ENCODE results near the gene BMP8A. TPM values are rescaled to one million over a fixed set of nuclear protein-coding genes. Genes with fewer than 3 reads are reported as not detected.

Gene BMP8A
- polyA plus RNA-seq, 3 donors from 2014 or later, result not detected

DNA sequence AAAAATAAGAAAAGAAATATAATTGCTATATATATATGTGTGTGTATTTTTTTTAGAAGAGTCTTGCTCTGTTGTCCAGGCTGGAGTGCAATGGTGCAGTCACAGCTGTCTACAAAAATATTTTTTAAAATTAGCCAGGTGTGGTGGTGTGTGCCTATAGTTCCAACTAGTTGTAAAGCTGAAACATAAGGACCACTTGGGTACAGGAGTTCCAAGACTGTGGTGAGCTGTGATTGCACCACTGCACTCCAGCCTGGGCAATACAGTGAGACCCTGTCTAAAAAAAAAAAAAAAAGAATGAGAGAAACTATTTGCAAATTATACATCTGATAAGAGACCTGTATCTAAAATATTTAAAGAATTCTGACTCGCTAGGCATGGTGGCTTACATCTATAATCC, 42.0 kb downstream of the BMP8A start:
- no peak for DNase-seq
- peaks cover 12 to 29% (median 28%) of the 10 kb centered on the region in 3 donors for H3K36me3 Mint-ChIP-seq
- H3K27me3 Mint-ChIP-seq (ENCODE audit: low read depth in 3 of 3), result no peaks in the 10 kb centered on the region
- no peak overlapping the region for H3K27ac Mint-ChIP-seq
- H3K4me1 Mint-ChIP-seq, result no peaks in the 10 kb centered on the region
- no peaks in the 10 kb centered on the region for H3K9me3 Mint-ChIP-seq
- H3K4me3 Mint-ChIP-seq, result no peak overlapping the region

DNA sequence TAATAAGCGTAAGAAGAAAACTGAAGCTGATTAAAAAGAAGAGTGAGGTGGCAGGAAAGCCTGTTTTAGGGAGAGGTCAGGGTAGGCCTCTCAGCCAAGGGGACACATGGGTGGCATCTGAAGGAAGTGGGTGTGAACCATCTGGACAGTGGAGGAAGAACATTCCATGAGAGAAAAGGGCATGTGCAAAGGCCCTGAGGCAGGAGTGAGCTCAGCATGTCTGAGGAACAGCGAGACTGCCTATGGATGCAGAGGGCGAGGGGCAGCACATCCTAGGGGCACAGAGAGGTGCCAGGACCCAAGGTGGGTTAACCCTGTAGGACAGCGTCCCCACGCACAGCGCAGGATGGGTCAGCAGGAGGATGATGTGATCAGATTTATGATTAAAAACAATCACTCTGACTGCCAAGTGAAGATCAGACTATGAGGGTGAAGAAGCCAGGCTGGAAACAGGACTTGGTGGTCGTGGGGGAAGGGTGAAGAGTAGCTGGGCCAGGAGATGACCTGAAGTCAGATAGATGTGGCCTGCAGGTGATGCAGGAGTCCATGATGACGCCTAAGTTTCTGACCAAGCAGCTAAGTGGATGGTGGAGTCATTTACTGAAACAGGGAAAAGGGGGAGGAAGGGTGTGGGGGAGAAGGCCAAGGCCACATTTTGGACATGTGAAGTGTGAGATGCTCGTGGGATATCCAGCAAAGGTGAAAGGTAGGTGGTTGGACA, 47.3 kb downstream of the BMP8A start:
- Mint-ChIP-seq H3K27me3 (ENCODE audit: low read depth in 3 of 3) (no peaks in the 10 kb centered on the region), H3K4me1 (peaks cover 0 to 2% of the 10 kb centered on the region in 2 donors), H3K36me3 (peaks cover 0 to 21% (median 11%) of the 10 kb centered on the region in 3 donors), H3K27ac (peak overlapping the region in 2 of 6 donors; percentile 15 to 24), H3K9me3 (no peaks in the 10 kb centered on the region), H3K4me3 (no peak overlapping the region)
- no peak for DNase-seq

DNA sequence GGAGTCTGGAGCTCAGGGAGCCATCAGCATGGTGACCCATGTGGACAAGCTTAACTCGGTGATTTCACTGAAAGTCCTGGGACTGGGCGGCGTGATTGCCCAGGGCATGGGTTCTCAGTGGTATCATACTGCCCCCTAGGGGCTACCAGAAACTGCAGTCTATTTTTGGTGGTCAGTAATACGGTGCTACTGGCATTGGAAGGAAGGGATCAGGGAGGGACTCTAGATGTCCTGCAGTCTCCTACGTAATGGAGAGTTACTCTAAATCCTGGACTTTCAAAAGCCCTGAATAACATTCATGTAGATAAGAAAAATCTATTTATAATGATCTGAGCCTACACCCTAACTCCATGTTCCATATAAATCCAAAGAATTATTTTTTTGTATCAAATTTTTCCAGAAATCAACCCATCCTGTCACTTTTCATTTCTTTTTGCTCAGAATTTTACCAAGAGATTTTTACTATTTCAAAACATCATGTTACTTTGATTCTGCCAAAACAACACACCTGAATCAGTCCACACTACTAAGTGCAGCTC, 47.9 kb downstream of the BMP8A start:
- Mint-ChIP-seq H3K27ac (peak overlapping the region in 1 of 6 donors; percentile 24), H3K27me3 (ENCODE audit: low read depth in 3 of 3) (no peaks in the 10 kb centered on the region), H3K4me3 (no peak overlapping the region), H3K4me1 (peaks cover 0 to 2% of the 10 kb centered on the region in 2 donors), H3K36me3 (peaks cover under 1 to 17% (median 5%) of the 10 kb centered on the region in 3 donors), H3K9me3 (no peaks in the 10 kb centered on the region)
- DNase-seq, result peak; percentile 57 to 65 (median 62)

DNA sequence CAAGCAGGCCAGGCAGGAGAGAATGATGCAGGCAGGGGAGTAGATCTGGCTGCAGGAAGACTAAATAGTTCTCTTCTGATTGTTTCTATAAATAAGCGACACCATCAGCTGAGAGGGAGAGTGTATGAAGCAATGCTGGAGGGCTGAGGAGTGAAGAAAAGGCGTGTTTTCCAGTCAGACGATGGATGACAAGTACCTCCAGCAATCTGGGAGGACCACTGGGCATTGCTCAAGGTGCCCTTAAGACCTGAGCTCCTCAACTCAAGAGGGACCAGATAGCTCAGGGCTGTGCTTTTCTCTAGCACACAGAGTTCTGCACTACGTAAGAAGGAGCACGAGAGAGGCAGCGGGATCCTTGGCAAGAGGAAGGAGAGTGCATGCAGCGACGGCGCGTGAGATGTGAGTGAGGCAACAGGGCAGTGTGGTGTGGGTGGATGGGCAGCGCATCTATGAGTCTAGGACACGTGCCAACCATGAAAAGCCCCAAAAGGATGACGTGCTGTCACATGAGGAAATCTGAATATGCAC, 49.1 kb downstream of the BMP8A start:
- peak overlapping the region in 1 of 6 donors; percentile 48 for H3K27ac Mint-ChIP-seq
- no peak overlapping the region for H3K4me3 Mint-ChIP-seq
- H3K4me1 Mint-ChIP-seq, result peaks cover 0 to 2% of the 10 kb centered on the region in 2 donors
- no peaks in the 10 kb centered on the region for H3K27me3 Mint-ChIP-seq (ENCODE audit: low read depth in 3 of 3)
- peaks cover 6 to 26% (median 7%) of the 10 kb centered on the region in 3 donors for H3K36me3 Mint-ChIP-seq
- no peak for DNase-seq
- no peaks in the 10 kb centered on the region for H3K9me3 Mint-ChIP-seq

- H3K4me1 Mint-ChIP-seq, result peaks cover 0 to 2% of the 10 kb centered on the region in 2 donors
- H3K27me3 Mint-ChIP-seq (ENCODE audit: low read depth in 3 of 3), result peaks cover 0 to 2% (median 0%) of the 10 kb centered on the region in 3 donors
- DNase-seq, result no peak
- H3K9me3 Mint-ChIP-seq, result no peaks in the 10 kb centered on the region
- H3K36me3 Mint-ChIP-seq, result peaks cover 13 to 39% (median 16%) of the 10 kb centered on the region in 3 donors
- H3K4me3 Mint-ChIP-seq, result no peak overlapping the region
- no peak overlapping the region for H3K27ac Mint-ChIP-seq
These were observed 51.5 kb downstream of the BMP8A start for GRCh38 chr1:39542924-39543323.

DNA sequence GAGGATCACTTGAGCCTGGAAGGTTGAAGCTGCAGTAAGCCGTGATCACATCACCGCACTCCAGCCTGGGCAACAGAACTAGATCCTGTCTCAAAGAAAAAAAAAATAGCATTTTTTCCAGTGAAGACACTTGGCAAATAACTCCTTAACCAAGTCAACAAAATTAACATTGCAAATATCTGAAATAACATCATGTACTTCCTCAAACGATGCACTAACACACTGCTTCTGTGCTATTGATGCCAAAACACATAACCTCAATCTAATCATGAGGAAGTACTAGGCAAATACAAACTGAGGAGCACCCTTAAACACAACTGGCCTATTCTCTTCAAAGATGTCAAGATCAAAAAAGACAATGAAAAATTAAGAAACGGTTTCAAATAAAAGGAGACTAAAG, 52.9 kb downstream of the BMP8A start:
- H3K27ac Mint-ChIP-seq, result no peak overlapping the region
- H3K4me1 Mint-ChIP-seq, result no peaks in the 10 kb centered on the region
- peaks cover 0 to 2% (median 0%) of the 10 kb centered on the region in 3 donors for H3K27me3 Mint-ChIP-seq (ENCODE audit: low read depth in 3 of 3)
- peaks cover 13 to 46% (median 21%) of the 10 kb centered on the region in 3 donors for H3K36me3 Mint-ChIP-seq
- no peaks in the 10 kb centered on the region for H3K9me3 Mint-ChIP-seq
- no peak for DNase-seq
- no peak overlapping the region for H3K4me3 Mint-ChIP-seq

GRCh38 chr1:39545531-39545930, 54.1 kb downstream of the BMP8A start:
- H3K27ac Mint-ChIP-seq, result peak overlapping the region in 1 of 6 donors; percentile 21

GRCh38 chr1:39554277-39554676, 62.8 kb downstream of the BMP8A start:
- no peak for DNase-seq
- H3K27me3 Mint-ChIP-seq (ENCODE audit: low read depth in 3 of 3), result peaks cover 0 to 1% (median 0%) of the 10 kb centered on the region in 3 donors
- no peak overlapping the region for H3K4me3 Mint-ChIP-seq
- H3K9me3 Mint-ChIP-seq, result no peaks in the 10 kb centered on the region
- H3K4me1 Mint-ChIP-seq, result peaks cover 13% of the 10 kb centered on the region in 2 donors
- no peak overlapping the region for H3K27ac Mint-ChIP-seq
- H3K36me3 Mint-ChIP-seq, result peaks cover 0 to 15% (median 11%) of the 10 kb centered on the region in 3 donors

More at GRCh38 chr1:39545531-39545930, 54.1 kb downstream of the BMP8A start:
- peaks cover 0 to 2% (median 0%) of the 10 kb centered on the region in 3 donors for H3K27me3 Mint-ChIP-seq (ENCODE audit: low read depth in 3 of 3)
- no peak for DNase-seq
- H3K9me3 Mint-ChIP-seq, result no peaks in the 10 kb centered on the region
- peaks cover 13 to 43% (median 21%) of the 10 kb centered on the region in 3 donors for H3K36me3 Mint-ChIP-seq
- no peak overlapping the region for H3K4me3 Mint-ChIP-seq
- H3K4me1 Mint-ChIP-seq, result no peaks in the 10 kb centered on the region

DNA sequence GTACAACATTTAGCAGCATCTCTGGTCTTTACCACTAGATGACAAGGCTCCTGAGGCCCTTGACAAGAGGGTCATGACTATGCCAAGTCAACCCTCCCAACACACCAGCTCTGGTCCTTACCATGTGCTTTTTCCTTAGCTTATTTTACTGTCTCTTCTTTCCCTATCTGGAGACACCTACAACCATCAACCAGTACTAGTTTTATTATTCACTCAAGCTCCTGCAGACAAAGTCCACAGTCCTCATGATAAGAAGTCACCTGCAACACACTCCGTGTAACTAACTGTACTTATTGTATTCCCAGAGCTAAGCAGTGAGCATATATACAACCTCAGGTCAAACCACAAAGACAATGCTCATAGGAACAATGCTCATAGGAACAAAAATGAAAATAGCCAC, 69.8 kb downstream of the BMP8A start:
- peaks cover 20 to 47% (median 22%) of the 10 kb centered on the region in 3 donors for H3K36me3 Mint-ChIP-seq
- H3K9me3 Mint-ChIP-seq, result no peaks in the 10 kb centered on the region
- H3K27ac Mint-ChIP-seq, result peak overlapping the region in 1 of 6 donors; percentile 17

DNA sequence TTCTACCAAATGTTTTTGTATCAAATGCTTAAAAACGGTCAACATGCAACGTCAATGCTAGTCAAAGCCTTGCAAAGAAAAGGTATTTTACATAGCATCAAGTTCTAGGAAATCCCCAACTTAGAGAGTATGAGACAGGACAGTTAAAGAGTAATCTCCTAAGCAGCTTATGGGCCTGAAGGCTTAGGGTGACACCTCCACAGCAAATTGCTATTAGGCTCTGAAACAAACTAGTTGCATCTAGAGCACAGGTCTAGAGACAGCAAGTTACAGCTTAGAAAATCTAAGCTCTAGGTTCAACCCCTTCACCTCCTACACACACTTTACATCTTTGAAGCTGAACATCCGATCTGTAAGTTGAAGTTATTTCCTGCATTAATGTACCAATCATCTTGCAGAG, 71.5 kb downstream of the BMP8A start:
- Mint-ChIP-seq H3K4me3 (no peak overlapping the region), H3K4me1 (peaks cover 15 to 17% of the 10 kb centered on the region in 2 donors), H3K27me3 (ENCODE audit: low read depth in 3 of 3) (peaks cover 0 to 10% (median 6%) of the 10 kb centered on the region in 3 donors), H3K36me3 (peaks cover 30 to 63% (median 31%) of the 10 kb centered on the region in 3 donors), H3K9me3 (no peaks in the 10 kb centered on the region), H3K27ac (no peak overlapping the region)
- DNase-seq, result no peak

More for the DNA sequence above, 69.8 kb downstream of the BMP8A start:
- Mint-ChIP-seq H3K4me3 (no peak overlapping the region), H3K4me1 (peaks cover 15 to 19% of the 10 kb centered on the region in 2 donors), H3K27me3 (ENCODE audit: low read depth in 3 of 3) (peaks cover 0 to 6% (median 5%) of the 10 kb centered on the region in 3 donors)
- DNase-seq, result no peak

DNA sequence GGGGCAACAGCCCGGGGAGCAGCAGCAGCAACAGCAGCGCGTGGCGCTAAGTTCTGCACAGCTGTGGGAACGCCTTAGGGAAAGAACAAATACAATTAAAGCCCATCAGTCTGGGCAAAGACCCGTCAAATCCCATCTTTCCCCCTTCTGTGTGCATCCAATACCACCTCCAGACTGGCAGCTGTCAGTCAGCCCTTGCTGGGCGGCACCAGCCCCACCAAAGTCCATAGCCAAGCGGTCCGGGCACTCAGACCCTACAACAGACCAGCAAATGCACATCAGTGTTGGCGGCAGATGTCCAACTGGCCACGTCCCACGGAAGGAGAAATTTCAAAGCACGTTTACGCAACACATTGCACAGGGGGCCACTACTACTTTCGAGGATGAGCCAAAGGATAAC, 72.2 kb downstream of the BMP8A start:
- no peaks in the 10 kb centered on the region for H3K9me3 Mint-ChIP-seq
- no peak overlapping the region for H3K4me3 Mint-ChIP-seq
- peaks cover 0 to 10% (median 6%) of the 10 kb centered on the region in 3 donors for H3K27me3 Mint-ChIP-seq (ENCODE audit: low read depth in 3 of 3)
- peak overlapping the region in 1 of 6 donors; percentile 32 for H3K27ac Mint-ChIP-seq
- DNase-seq, result no peak
- H3K36me3 Mint-ChIP-seq, result peaks cover 30 to 69% (median 36%) of the 10 kb centered on the region in 3 donors
- H3K4me1 Mint-ChIP-seq, result peaks cover 8 to 11% of the 10 kb centered on the region in 2 donors

GRCh38 chr1:39564340-39564739, 72.9 kb downstream of the BMP8A start:
- Mint-ChIP-seq H3K4me1 (peaks cover 1 to 5% of the 10 kb centered on the region in 2 donors), H3K27ac (no peak overlapping the region), H3K9me3 (no peaks in the 10 kb centered on the region), H3K4me3 (no peak overlapping the region), H3K36me3 (peaks cover 28 to 70% (median 43%) of the 10 kb centered on the region in 3 donors), H3K27me3 (ENCODE audit: low read depth in 3 of 3) (peaks cover 0 to 10% (median 5%) of the 10 kb centered on the region in 3 donors)
- no peak for DNase-seq

- no peak for DNase-seq
- Mint-ChIP-seq H3K4me3 (no peak overlapping the region), H3K4me1 (peaks cover 0 to under 1% of the 10 kb centered on the region in 2 donors), H3K9me3 (no peaks in the 10 kb centered on the region), H3K27ac (no peak overlapping the region), H3K27me3 (ENCODE audit: low read depth in 3 of 3) (peaks cover 0 to 5% (median 5%) of the 10 kb centered on the region in 3 donors), H3K36me3 (peaks cover 31 to 76% (median 47%) of the 10 kb centered on the region in 3 donors)
These were observed 73.5 kb downstream of the BMP8A start for GRCh38 chr1:39564941-39565340.
